Globus pallidus (tissue), 1 donor: ENCODE measurements around the gene KRT9.
"Not testable (repeated sequence)": the region's sequence is repeated elsewhere in the genome, so short reads cannot be mapped to it uniquely, and the experiment has no call there.

ENCODE experiments used
- DNase-seq: peaks from one replicate; pipeline ENCODE4 v3.0.0-alpha.2; 2015; ENCODE audit warnings: low spot score

KRT9 gene

DNA sequence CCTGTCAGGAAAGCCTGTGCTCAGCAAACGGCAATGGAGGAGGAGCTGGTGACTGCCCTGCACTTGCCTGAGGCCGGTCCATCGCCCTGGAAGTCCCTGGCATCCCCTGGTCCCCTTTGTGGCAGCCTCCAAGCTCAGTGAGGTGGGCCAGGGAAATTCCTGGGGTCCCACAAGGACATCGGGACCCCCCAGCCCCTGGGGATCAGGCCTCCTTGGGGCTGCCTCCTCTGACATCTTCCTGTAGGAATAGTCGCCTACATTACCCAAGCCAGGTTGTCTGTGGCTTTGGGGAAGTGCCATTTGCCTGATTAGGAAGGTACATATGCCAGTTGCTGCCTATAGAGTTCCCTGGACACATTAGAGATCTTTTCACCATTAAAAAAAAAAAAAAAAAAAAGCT lies 7.1 kb upstream of the KRT9 start:
- DNase-seq, result no peak

DNA sequence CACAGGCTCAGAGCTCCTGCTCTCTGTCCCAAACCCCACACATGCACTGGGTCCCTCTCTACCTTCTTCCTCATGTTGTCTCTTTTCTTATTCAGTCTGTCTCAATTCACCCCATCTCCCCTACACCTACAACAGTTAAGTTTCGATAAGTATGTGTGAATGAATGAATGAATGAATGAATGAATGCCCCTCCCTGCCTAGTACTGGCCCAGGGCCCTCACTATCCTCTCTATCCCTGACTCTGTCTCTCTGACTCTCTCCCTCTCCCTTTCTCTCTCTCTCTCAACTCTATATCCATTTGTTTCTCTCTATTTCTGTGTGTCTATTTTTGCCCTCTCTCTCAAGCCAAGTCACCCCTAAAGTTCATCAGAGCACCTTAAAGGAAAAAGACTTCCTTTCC lies 6.7 kb upstream of the KRT9 start:
- DNase-seq, result no peak

DNA sequence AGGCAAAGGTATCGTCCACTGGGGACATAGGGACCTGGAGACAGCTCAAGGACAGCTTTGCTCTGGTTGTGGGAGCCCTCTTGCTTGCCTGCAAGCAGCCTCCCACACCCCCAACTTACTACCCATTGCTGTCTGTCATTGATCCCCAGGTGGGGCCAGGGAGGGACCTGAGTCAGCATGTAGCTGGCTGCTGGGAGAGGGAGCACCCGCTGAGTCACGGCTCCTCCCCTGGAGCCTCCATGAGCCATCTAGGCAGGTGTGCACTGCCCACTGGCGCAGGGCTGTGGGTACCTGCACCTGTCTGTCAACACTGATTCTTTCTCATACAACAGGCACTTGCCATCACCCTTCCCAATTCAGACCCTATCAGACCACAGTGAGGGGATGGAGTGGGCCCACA lies 4.9 kb upstream of the KRT9 start:
- not testable (repeated sequence) for DNase-seq

DNA sequence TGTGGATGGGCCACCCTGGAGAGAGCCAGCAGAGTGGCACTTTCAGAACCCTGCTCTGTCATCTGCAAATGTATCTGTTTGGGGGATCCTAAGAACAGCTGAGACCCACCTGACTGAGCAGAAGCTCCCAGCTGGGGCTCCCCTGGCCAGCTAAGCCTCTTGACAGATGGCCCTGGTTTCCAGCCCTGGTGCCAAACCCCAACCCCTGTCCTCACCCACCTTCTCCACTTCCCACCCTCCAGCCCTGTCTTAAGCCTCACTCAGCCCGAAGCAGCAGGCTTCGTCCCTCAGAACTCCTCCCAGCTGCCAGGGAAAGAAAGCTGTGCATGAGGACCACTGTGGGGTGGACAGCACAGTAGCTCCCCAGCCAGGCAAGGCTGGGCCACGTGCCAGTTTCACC lies 3.5 kb upstream of the KRT9 start:
- DNase-seq, result no peak

DNA sequence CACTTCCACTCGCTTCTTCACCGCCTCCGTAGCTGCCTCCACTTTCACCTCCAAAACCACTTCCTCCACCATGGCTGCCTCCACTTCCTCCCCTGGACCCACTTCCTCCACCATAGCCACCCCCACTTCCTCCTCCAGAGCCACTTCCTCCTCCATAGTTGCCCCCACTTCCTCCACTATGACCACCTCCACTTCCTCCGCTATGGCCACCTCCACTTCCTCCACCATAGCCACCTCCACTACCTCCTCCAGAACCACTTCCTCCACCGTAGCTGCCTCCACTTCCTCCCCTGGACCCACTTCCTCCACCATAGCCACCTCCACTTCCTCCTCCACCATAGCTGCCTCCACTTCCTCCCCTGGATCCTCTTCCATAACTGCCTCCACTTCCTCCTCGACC lies 4.5 kb downstream of the KRT9 start:
- no peak for DNase-seq

DNA sequence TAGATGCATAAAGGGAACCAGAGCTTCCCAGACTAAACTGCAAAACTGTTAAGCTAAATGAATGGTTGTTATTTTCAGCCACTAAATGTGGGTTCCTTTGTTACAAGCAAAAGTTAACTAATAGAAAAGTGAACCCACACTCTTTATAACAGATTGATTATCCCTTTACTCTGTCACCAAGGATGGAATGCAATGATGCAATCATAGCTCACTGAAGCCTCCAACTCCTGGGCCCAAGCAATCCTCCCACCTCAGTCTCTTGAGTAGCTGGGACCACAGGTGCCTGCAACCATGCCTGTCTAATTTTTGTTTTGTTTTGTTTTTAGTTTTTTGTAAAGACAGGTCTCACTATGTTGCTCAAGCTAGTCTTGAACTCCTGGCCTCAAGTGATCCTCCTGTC lies 6.5 kb downstream of the KRT9 start:
- no peak for DNase-seq

DNA sequence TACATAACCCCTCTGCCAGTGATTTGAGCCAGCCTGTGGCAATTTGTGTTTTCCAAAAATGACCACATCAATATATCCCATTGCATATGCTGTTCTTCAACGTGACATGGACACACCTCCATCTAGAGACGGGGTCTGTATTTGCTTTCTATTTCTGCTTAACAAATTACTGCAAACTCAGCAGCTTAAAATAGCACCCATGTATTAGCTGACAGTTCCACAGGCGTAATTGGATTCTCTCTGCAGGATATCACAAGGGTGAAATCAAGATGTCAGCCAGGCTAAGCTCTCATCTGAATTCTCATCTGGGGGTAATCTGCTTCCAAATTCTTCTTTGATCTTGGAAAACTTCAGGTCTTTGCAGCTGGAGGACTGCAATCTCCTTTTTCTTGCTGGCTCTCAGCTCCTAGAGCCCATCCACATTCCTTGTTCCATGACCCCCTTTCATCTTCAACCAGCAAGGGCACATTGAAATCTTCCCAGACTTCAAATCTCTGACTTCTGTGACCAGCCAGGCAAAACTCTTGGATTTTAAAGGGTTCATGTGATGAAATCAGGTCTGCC lies 8.2 kb downstream of the KRT9 start:
- DNase-seq, result no peak

DNA sequence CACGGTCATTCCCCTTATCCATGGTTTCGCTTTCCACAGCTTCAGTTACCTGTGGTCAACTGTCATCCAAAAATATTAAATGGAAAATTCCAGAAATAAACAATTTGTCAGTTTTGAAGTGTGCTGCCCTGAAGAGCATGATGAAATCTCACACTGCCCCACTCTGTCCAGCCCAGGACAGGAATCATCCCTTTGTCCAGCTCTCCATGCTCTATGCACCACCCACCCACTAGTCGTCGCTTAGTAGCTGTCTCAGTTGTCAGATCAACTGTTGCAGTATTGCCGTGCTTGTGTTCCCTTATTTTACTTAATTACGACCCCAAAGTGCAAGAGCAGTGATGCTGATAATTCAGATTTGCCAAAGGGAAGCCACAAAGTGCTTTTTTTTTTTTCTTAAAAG lies 10.3 kb downstream of the KRT9 start:
- DNase-seq, result no peak

DNA sequence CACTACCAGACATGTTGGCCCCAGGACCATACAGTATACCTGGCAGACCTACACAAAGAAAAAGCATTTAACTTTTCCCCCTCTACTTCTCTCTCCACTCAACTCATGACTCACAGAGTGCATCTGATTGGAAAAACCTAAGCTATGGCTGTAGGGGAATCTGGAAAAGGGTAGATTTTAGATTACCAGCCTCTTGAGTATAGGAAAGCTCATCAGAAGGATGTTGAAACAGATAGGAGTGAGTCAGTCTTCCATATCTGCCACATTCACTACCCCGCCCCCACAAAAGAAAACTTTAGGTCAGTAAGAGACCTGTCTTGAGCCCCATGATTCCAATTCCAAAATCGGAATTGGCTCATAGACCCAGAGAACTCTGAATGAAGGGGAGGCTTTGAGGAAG lies 12.3 kb downstream of the KRT9 start:
- DNase-seq, result no peak

DNA sequence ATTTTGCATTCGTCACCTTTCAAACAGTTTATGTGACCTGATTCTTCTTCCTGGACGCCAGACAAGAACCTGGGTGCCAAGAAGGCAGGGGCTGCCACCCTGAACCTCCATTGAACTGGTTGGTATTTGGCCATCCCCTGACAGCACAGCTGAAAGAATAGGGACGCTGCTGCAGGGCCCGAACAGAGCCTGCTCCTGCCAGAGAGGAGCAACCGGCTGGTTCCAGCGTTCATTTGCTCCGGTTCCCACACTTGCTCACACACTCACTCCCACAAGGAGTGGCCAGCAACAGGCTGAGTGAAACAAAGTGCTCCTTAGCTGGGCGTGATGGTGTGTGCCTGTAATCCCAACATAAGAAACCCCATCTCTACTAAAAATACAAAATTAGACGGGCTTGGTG lies 14.9 kb downstream of the KRT9 start:
- no peak for DNase-seq

DNA sequence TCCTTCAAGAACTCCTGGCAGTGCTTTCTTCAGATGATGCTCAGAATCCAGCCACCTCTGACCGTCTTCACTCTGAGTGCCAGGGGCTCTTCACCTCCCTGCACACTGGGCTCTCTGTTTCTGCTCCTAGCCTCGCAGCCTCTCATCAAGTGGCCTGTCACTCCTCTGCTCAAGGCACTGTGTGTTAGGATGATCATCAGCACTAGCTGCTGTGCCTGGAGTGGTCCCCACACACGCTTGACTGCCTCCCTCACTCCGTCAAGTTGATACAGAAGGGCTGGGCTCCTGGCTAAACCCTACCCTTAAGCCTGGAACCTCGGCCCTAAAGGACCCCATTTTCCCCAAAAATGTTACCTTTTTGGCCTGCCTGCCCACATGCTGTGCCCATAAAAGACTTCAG lies 15.6 kb downstream of the KRT9 start:
- DNase-seq, result no peak

DNA sequence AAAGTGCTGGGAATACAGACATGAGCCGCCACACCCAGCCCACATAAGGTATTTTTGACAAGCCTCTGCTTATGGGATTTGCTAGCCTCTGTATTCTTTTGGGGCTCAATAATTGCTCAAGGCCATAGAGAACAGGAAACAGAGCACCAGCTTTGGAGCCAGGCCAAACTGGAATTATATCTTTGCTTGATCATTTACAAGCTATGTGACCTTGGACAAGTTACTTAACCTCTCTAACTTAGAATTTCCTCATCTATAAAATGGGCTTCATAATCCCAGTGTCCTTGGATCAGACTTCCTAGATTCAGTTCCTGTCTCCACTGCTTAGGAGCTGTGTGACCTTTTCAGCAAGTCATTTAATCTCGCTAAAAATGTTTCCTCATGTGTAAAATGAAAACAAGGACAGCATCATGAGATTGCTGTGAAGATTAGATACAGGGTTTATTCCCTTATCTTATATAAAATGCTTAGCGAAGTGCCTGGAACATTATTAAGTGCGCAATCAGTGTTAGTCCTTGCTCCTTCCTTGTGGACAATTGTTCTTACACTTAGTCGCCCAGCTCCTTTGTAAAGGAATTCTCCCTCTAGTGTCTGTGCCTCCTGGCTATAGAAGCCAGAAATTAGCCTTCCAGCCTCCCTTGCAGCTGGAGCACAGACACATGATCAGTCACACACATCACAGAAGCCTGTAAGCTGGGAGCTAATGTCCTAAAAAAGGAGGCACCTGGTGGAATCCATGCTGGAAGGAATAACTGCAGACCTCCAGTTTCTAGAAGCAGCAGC lies 16.6 kb downstream of the KRT9 start:
- no peak for DNase-seq

DNA sequence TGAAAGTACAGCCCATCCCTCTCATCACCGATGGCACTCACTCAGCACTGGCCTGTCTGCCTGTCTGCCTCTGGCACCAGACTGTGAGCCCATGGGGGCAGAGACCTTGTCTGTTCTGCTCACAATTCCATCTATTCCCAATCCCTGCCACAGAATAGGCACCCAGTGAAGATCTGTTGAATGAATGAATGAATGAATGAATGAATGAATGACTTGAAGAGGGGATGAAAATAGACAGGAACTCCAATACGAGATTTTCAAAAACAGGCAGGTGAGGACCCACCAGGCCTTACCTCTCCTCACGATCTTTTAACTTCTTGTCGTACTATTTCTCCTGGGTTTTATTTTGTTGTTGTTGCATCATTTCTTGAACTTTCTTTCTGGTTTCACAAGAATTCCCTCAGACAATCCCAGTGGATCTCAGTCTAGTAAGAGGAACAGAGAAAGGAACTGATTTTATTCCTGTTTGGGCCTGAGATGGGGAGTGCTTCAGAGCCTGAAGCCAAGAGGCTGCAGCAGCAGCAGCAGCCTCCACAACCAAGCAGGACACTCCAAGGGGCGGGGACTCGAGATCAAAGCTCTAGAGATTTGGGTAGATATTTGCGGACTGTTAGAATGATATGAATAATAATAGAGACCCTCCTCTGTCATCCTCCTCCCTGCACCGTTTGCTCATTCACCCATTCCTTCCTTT lies 17.7 kb downstream of the KRT9 start:
- DNase-seq, result no peak

DNA sequence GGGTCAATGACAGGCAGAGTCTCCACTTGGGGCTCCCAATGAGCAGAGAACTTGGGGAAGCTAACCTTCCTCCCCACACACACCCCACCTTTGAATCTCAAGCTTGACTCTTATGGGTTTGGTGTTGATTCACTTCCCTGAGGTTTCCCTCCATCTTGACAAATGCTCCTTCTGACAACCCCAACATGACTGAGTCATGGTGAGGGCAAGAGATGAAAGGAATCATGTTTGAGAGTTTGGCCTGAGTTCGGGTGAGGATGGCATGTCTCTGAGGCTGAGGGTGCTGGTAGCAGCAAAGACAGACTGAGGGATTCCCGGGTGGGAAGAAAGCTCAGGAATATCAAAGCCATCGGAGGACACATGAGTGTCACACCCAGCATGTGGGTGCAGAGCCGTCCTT lies 18.7 kb downstream of the KRT9 start:
- DNase-seq, result no peak

DNA sequence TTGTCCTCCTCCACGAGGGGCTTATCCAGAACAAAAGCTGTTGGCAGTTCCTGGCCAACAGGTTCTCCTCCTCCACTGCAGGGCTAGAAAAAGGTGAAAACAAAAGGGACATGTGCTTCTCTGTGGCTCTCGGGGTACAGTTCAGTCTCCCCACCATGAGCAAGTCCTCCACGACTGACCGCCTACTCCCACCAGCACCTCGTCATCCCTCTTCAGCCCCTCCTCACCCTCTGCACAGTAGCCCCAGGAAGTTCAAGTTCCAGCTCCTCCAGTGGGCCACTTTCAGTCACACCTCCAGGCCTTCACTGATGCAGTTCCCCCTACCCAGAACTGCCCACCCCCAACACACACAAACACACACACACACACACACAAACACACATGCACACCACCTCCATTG lies 19.4 kb downstream of the KRT9 start:
- no peak for DNase-seq

DNA sequence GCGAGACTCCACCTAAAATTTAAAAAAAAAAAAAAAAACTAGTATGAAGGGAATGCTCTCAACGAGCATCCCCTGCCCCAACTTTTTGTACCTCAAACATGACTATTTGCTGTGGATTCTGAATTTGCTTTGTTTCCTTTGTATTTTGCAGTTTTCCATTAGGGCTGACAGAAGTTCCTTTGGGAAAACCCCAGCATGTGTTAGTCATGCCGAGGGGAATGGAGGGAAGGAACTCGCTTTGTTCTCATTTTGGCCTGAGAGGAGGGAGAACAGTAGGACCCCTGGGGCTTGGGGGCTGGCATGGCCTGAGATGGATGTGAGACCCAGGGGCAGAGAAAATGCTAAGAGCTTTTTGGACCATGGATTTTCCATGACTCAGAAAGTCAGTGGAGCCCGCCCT lies 20.5 kb downstream of the KRT9 start:
- no peak for DNase-seq

DNA sequence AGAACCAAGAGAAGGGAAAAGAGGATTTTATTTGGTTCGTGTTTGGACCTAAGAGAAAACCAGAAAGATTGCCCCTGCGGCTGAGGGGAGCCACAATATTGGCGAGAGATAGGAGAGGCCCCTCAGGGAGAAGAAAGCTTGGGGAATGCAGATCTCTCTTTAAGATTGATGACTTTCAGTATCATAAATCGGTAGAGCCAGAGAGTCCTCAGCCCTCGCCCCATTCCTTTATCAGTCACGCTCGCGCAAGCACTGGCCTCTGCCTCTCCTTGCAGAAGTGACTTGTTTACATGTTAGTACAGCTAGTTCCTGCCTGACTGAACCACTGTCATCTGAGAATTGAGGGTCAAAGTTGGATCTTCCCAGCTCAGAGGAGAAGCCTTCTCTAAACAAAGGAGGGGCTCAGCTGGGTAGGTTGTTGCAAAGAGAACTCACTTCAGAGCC lies 22.2 kb downstream of the KRT9 start:
- DNase-seq, result no peak

DNA sequence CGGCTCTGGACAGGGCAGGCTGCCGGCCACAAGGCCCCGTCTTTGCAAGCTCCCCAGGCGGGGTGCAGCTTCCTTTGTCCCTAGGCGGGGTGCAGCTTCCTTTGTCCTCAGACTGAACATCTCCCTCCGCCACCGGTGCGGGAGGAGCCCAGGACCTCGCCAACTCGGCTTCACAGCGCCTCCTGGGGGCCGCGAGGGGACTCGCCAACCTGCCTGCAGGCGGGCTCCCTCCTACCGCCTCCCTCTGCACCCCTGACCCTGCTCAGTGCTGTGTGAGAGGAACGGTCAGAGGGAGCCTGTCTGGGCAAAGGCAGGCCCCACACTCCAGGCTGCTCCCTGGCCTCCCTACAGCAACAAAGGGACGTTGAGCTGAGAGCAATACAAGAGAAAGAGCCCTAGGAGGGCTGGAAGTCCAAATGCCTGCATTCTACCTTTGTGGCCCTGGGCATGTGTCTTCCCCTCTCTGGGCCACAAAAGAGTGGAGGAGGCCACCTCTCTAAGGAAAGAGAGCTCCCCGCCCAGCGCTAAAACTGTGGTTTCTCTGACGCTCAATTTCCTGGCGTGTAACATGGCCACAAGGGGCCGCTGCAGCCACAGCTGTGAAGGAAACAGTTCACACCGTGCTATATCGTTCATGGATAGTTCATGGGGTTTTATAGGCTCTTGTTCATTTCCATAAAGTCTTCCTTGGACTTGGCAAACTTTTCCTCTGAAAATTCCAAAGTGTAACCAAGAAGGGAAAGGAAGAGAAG lies 22.8 kb downstream of the KRT9 start:
- DNase-seq, result peak; percentile 54

DNA sequence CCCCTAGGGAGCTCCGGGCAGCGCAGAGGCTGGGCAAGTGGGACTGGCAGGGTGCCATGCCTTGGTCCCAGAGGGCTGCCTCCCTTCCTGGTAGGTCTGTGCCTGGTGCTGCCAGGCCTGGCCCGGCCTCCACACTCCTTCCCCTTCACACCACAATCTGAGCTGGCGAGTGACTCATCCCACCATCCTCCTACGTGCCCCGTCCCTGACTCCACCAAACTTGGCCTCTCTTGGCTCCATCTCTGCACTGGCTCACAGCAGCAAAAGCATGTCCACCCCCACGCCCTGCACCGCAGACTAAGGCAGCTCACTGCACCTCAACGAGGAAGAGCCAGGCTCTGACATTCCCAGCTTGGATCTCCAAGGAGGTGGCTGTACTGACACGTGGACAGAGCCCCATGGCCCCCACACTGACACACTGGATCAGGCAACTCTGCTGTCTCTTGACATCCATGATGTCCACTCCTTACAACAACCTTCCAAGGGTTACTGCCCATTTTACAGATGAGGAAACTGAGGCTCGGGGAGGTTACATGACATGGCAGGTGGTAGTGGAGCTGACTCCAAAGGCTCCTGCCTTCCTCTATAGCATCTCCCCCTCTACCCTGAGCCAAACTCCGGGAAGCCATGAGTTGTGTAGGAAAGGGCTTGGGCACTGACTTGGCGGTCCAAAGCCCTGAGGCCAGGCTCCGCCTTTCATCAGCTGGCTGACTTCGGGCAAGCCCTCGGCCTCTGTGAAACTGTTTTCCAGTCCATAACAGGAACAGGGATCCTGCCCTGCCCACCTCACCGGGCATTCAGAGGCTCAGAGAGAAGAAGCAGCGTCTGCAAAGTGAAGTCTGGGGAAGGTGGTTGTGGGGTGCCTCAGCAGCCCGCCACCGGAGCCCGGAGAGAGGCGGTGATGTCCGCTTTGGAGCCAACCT lies 23.7 kb downstream of the KRT9 start:
- no peak for DNase-seq

DNA sequence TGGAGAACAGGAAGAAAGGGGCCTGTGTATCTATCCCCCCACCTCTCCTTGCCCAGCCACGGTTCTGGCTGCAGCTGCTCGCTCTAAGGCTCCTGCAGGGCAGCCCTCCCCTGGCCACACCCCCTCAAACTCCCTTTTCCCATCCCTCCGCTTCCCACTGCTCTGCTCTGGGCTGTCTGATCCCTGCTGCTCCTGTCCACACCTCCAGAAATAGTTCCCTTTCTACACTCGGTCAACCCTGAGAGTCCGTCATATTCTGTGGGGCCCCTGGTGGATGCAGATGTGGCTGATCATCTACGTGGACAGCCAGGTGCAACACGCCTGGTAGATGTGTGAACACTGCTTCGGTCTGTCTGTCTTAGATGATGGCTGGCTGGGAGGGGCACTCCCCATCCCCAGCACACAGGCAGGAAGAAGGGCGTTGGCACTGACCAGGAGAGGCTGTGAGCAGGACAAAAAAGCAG lies 24.4 kb downstream of the KRT9 start:
- DNase-seq, result no peak

DNA sequence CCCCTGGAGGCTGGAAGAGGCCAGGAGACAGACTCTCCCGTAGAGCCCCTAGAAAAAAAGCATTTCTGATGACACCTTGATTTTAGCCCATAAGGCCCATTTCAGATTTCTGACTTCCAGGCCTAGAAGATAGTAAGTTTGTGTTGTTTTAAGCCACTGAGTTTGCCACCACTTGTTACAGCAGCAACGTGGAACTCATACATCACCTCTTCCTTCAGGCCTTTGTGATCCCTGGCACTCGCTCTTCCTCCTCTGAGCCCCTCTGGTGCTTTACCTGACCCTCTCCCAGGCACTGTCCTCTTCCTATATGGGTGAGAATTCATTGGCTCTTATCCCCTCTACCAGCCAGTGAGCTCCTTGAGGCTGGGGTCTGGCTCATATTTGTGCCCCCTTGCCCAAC lies 25.0 kb downstream of the KRT9 start:
- DNase-seq, result no peak
